ENCODE data around the gene THAP8.

- TF ChIP-seq POLR2A (IDR thresholded peaks at IDR 0.05; ENCODE audit: extremely low read depth, insufficient read length) (no peak), CTCF (IDR thresholded peaks at IDR 0.05; ENCODE audit: low read depth, low read length) (no peak)
- TF ChIP-seq, protein P1, sequence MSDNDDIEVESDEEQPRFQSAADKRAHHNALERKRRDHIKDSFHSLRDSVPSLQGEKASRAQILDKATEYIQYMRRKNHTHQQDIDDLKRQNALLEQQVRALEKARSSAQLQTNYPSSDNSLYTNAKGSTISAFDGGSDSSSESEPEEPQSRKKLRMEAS (IDR thresholded peaks at IDR 0.05; ENCODE audit: low read depth, low read length): no peak
Measured at GRCh38 chr19:36092566-36092965, 38.5 kb upstream of the THAP8 start.
